ENCODE data around the gene SLC4A1.

DNA sequence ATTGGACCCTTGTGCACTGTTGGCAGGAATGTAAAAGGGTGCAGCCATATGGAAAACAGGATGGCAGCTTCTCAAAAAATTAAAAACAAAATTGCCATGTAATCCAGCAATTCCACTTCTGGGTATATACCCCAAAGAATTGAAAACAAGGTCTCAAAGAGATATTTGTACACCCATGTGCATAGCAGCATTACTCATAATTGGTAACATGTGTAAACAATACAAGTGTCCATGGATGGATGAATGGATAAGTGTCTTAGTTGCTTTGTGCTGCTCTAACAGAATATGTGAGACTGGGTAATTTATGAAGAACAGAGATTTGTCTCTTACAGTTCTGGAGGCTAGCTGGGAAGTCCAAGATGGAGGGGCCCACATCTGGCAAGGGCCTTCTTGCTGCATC is 36.7 kb upstream of the SLC4A1 start:
- TF ChIP-seq, protein P1, sequence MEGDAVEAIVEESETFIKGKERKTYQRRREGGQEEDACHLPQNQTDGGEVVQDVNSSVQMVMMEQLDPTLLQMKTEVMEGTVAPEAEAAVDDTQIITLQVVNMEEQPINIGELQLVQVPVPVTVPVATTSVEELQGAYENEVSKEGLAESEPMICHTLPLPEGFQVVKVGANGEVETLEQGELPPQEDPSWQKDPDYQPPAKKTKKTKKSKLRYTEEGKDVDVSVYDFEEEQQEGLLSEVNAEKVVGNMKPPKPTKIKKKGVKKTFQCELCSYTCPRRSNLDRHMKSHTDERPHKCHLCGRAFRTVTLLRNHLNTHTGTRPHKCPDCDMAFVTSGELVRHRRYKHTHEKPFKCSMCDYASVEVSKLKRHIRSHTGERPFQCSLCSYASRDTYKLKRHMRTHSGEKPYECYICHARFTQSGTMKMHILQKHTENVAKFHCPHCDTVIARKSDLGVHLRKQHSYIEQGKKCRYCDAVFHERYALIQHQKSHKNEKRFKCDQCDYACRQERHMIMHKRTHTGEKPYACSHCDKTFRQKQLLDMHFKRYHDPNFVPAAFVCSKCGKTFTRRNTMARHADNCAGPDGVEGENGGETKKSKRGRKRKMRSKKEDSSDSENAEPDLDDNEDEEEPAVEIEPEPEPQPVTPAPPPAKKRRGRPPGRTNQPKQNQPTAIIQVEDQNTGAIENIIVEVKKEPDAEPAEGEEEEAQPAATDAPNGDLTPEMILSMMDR (IDR thresholded peaks at IDR 0.05; ENCODE audit: borderline replicate concordance, extremely low read depth, low read length, poor library complexity, severe bottlenecking) = no peak
- no peak for TF ChIP-seq EZH2 (IDR thresholded peaks at IDR 0.05; ENCODE audit: borderline replicate concordance, low read depth, low read length, severe bottlenecking)

Data from DND-41 (cell line).